Measurements from ENCODE around the gene SAMSN1.

Gene SAMSN1

DNA sequence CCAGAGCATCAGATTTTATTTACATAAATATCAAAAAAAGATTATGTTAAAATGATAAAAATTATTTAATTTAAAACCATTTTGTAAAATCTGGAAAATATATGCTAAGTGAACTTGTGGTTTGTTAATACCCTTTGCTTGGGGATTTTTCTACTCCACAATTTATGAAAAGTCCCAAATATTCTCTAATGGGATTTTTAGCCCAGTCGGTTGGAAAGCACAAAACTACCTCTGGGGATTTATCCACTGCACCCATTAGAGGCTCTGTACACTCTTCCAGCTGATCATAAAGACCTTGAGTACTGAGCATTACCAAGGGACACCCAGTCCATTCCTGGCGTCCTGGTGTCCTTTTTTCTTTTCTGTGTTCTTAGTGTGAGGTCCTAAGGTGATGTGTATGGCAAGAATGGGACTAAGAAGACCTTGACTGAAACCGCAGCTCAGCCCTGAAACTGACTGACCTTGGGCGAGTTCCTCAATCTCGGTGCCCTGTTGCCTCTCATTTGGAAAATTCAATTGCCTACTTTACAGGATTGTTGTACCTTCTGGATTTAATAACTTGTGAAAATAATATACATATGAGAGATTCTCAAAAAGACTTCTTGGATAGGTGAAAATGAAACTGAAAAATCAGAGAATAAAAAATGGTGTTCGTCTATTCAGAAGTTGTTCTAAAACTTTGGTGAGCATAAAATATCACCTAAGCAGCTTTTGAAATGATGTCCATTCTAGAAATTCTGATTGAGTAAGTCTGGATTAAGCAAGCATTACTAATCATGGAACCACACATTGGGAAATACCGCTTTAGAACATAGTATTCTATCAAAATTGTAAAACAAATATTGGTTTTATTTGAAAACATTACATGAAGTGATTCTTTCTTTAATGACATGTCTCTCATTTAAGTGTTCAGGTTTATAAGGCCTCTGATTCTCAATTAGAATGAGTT is 21.5 kb upstream of the SAMSN1 start:
- Histone ChIP-seq H2AFZ (no peak overlapping the region), H3K27ac (no peak overlapping the region)

DNA sequence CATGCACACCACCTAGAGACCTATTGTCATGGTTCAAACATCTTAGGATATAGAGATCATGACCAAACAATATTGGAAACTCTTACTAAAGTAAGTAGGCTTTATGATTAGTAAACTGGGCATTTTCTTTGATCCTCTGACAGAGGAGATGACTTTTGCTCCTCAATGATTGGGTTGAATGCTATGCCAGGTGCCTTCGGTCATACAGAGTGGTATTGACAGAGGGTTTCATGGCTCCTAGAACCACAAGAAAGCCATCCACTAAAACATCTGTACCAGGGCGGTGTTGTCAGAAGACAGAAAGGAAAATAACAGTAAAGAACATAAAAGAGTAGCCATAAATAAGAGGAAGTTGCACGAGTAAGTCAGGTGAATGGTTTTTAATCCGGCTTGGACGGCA is 20.8 kb upstream of the SAMSN1 start:
- Histone ChIP-seq H3K9me3 (ENCODE audit: control insufficient read depth, low read length) (no peaks in the 10 kb centered on the region), H3K9ac (no peak overlapping the region), H3K27ac (no peak overlapping the region), H3K27me3 (ENCODE audit: control insufficient read depth, insufficient read depth, low read length) (no peaks in the 10 kb centered on the region), H3K4me2 (ENCODE audit: low read length) (no peak overlapping the region), H3K36me3 (ENCODE audit: control insufficient read depth, insufficient read depth, low read length) (no peaks in the 10 kb centered on the region), H3K79me2 (no peaks in the 10 kb centered on the region), H3K4me3 (ENCODE audit: low read depth, low read length) (no peak overlapping the region), H2AFZ (no peak overlapping the region), H3K4me1 (no peaks in the 10 kb centered on the region)
- TF ChIP-seq, protein P1, sequence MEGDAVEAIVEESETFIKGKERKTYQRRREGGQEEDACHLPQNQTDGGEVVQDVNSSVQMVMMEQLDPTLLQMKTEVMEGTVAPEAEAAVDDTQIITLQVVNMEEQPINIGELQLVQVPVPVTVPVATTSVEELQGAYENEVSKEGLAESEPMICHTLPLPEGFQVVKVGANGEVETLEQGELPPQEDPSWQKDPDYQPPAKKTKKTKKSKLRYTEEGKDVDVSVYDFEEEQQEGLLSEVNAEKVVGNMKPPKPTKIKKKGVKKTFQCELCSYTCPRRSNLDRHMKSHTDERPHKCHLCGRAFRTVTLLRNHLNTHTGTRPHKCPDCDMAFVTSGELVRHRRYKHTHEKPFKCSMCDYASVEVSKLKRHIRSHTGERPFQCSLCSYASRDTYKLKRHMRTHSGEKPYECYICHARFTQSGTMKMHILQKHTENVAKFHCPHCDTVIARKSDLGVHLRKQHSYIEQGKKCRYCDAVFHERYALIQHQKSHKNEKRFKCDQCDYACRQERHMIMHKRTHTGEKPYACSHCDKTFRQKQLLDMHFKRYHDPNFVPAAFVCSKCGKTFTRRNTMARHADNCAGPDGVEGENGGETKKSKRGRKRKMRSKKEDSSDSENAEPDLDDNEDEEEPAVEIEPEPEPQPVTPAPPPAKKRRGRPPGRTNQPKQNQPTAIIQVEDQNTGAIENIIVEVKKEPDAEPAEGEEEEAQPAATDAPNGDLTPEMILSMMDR (IDR thresholded peaks at IDR 0.05) = no peak

More for the DNA sequence above, 21.5 kb upstream of the SAMSN1 start:
- no peaks in the 10 kb centered on the region for H3K9me3 ChIP-seq (ENCODE audit: control insufficient read depth, low read length)
- no peak overlapping the region for H3K9ac ChIP-seq
- no peak overlapping the region for H3K4me3 ChIP-seq (ENCODE audit: low read depth, low read length)
- H3K4me1 ChIP-seq = no peaks in the 10 kb centered on the region
- no peak overlapping the region for H3K4me2 ChIP-seq (ENCODE audit: low read length)
- TF ChIP-seq, protein P1 (IDR thresholded peaks at IDR 0.05) = no peak
- H3K36me3 ChIP-seq (ENCODE audit: control insufficient read depth, insufficient read depth, low read length) = no peaks in the 10 kb centered on the region
- H3K27me3 ChIP-seq (ENCODE audit: control insufficient read depth, insufficient read depth, low read length) = no peaks in the 10 kb centered on the region
- H3K79me2 ChIP-seq = no peaks in the 10 kb centered on the region

DNA sequence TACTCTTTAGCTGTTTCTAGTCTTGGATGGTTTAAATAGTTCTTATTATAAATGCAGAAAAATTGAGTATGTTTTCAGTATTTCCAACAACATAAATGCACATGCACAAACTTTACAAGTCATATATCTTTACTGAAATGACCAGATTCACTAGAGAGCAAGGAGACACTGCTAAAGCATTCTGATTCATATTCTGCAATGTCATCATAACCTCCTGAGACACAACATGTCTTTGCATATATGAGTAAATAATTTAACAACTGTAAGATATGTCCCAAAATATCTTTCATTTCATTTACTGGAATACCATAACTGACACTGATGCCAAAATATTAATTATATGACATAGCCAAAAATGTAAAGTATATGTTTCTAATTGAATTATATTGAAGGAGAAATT is 16.8 kb upstream of the SAMSN1 start:
- Histone ChIP-seq H3K9ac (no peak overlapping the region), H3K4me2 (ENCODE audit: low read length) (no peak overlapping the region), H3K27me3 (ENCODE audit: control insufficient read depth, insufficient read depth, low read length) (no peaks in the 10 kb centered on the region), H3K4me1 (no peaks in the 10 kb centered on the region), H3K9me3 (ENCODE audit: control insufficient read depth, low read length) (no peaks in the 10 kb centered on the region), H3K4me3 (ENCODE audit: low read depth, low read length) (no peak overlapping the region), H3K27ac (no peak overlapping the region), H3K79me2 (no peaks in the 10 kb centered on the region), H2AFZ (no peak overlapping the region), H3K36me3 (ENCODE audit: control insufficient read depth, insufficient read depth, low read length) (no peaks in the 10 kb centered on the region)
- TF ChIP-seq, protein P1 (IDR thresholded peaks at IDR 0.05) = no peak

DNA sequence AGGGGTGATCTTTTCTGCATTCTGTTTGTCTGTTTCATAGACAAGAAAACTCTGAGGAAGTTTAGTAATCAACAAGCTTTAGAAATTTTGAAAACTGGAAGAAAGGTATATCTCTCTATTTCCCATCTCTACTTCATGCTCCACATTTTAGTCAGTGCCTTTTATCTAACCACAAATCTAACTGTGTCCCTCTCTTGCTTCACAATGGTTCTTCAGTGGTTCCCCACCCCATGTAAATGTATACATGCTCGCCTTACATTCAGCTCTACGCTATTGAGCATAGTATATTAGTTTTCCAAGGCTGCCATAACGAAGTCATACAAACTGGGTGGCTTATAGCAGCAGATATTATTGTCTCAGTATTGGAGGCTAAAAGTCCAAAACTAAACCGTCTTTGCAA is 14.4 kb upstream of the SAMSN1 start:
- Histone ChIP-seq H3K36me3 (ENCODE audit: control insufficient read depth, insufficient read depth, low read length) (no peaks in the 10 kb centered on the region), H3K27me3 (ENCODE audit: control insufficient read depth, insufficient read depth, low read length) (no peaks in the 10 kb centered on the region), H3K27ac (no peak overlapping the region), H3K4me3 (ENCODE audit: low read depth, low read length) (no peak overlapping the region), H2AFZ (no peak overlapping the region), H3K9ac (no peak overlapping the region), H3K4me1 (no peaks in the 10 kb centered on the region), H3K4me2 (ENCODE audit: low read length) (no peak overlapping the region), H3K79me2 (no peaks in the 10 kb centered on the region), H3K9me3 (ENCODE audit: control insufficient read depth, low read length) (no peaks in the 10 kb centered on the region)
- TF ChIP-seq, protein P1 (IDR thresholded peaks at IDR 0.05) = no peak

DNA sequence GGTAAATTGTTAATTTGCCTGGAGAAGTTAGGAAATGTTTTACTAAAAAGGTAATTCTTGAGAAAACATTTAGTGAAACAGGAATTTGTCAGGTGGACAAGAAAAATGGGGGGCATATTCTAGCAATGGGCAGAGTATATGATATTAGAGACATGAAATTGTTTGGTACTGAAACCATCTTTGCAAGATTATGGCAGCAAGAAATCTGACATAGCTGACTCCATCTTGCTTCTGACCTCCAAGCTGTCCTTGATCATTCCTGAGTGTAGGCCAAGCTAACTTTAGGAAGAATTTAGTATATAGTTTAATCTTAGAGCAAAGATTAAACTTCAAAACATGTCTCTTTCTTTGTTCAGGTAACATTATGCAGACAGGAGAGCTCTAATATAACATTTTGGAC is 14.0 kb upstream of the SAMSN1 start:
- Histone ChIP-seq H2AFZ (no peak overlapping the region), H3K4me1 (no peaks in the 10 kb centered on the region), H3K27me3 (ENCODE audit: control insufficient read depth, insufficient read depth, low read length) (no peaks in the 10 kb centered on the region), H3K36me3 (ENCODE audit: control insufficient read depth, insufficient read depth, low read length) (no peaks in the 10 kb centered on the region), H3K4me3 (ENCODE audit: low read depth, low read length) (no peak overlapping the region), H3K9me3 (ENCODE audit: control insufficient read depth, low read length) (no peaks in the 10 kb centered on the region), H3K9ac (no peak overlapping the region), H3K79me2 (no peaks in the 10 kb centered on the region), H3K4me2 (ENCODE audit: low read length) (no peak overlapping the region), H3K27ac (no peak overlapping the region)
- TF ChIP-seq, protein P1 (IDR thresholded peaks at IDR 0.05) = no peak

Data from parathyroid adenoma (tissue), 2 donors.